ENCODE measurements around the gene FBLL1. TPM values are rescaled to one million over a fixed set of nuclear protein-coding genes. Genes with fewer than 3 reads are reported as not detected.

Gene FBLL1
- total RNA-seq, 2 donors from 2014 or later, result 0.21 TPM

Small RNAs within 50 kb of the gene (microRNA-seq; reads per million reads assigned to microRNA genes)
- gene MIR103A1 (0 reads per million in 2 donors), gene MIR103B1 (0 reads per million in 2 donors)

Other genes starting within 250 kb of the FBLL1 start
- gene WWC1, start 237.7 kb upstream of the FBLL1 start, total RNA-seq, result 1 to 10 TPM; 3.4 to 6.2 TPM
- gene RARS1, start 42.8 kb upstream of the FBLL1 start, total RNA-seq, result 10 to 100 TPM; 48.8 to 53.0 TPM
- gene PANK3, start 50.1 kb downstream of the FBLL1 start, total RNA-seq, result 10 to 100 TPM; 29.9 to 49.2 TPM

Data from left cardiac atrium (tissue), 2 donors.